ENCODE results near the gene CA5A. TPM values are rescaled to one million over a fixed set of nuclear protein-coding genes. Genes with fewer than 3 reads are reported as not detected.
"Not testable (repeated sequence)": the region's sequence is repeated elsewhere in the genome, so short reads cannot be mapped to it uniquely, and the experiment has no call there.

The CA5A gene
- total RNA-seq, 1 experiment from 2014 or later = not detected

DNA sequence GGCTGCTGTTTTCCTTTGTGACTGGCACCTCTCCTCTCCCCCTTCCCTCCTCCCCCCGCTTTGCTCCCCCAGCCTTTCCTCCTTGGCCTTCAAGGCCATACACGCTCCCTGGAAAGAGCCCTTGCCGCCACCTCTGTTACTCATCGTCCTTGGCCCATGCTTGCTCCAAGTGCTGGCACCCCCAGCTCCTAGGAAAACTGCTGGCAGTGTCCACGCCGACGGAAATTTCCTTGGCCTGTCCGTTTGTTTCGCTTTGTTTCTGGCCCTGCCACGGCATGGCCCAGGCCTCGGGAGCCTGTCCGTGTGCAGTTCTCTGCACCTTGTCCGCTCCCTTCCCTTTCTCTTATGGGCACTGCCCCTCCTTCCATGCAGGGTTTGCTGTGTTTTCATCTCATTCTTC lies 18.0 kb downstream of the CA5A start:
- Mint-ChIP-seq H3K4me3 (ENCODE audit: unreplicated experiment) (no peak overlapping the region), H3K27ac (ENCODE audit: low read depth, unreplicated experiment) (no peak overlapping the region), H3K27me3 (ENCODE audit: insufficient read depth, unreplicated experiment) (peaks cover 16% of the 10 kb centered on the region), H3K4me1 (ENCODE audit: insufficient read depth, unreplicated experiment) (no peaks in the 10 kb centered on the region), H3K9me3 (ENCODE audit: unreplicated experiment) (no peaks in the 10 kb centered on the region), H3K36me3 (ENCODE audit: insufficient read depth, unreplicated experiment) (no peaks in the 10 kb centered on the region)
- ChIA-PET CTCF (no interaction called here), POLR2A (interaction anchor here (0.6 kb wide), 1 partner anchor 32 kb away, joined by 3 read pairs; no protein-coding TSS in a partner anchor)
- intact Hi-C loops (cut with micrococcal nuclease) = no loop called here
- no TSS peak for BruUV-seq (replicated peaks)
- TF ChIP-seq, protein P1, sequence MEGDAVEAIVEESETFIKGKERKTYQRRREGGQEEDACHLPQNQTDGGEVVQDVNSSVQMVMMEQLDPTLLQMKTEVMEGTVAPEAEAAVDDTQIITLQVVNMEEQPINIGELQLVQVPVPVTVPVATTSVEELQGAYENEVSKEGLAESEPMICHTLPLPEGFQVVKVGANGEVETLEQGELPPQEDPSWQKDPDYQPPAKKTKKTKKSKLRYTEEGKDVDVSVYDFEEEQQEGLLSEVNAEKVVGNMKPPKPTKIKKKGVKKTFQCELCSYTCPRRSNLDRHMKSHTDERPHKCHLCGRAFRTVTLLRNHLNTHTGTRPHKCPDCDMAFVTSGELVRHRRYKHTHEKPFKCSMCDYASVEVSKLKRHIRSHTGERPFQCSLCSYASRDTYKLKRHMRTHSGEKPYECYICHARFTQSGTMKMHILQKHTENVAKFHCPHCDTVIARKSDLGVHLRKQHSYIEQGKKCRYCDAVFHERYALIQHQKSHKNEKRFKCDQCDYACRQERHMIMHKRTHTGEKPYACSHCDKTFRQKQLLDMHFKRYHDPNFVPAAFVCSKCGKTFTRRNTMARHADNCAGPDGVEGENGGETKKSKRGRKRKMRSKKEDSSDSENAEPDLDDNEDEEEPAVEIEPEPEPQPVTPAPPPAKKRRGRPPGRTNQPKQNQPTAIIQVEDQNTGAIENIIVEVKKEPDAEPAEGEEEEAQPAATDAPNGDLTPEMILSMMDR (IDR thresholded peaks at IDR 0.05; ENCODE audit: unreplicated experiment) = no peak
- DNase-seq (ENCODE audit: unreplicated experiment) = no peak

DNA sequence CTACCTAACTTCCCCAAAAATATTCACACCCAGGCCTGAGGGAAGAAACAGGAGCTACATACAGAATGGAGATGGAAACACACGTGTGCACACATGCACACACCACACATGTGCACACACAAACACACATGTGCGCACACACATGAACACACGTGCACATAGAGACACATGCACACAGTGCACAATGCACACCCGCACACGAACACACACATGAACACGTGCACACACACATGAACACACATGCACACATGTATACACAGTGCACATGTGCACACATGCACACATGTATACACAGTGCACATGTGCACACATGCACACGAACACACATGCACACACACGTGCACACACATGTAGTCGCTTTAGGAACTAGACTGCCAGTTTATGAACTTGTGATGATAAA lies 18.8 kb downstream of the CA5A start:
- H3K4me1 Mint-ChIP-seq (ENCODE audit: insufficient read depth, unreplicated experiment) = no peaks in the 10 kb centered on the region
- H3K9me3 Mint-ChIP-seq (ENCODE audit: unreplicated experiment) = no peaks in the 10 kb centered on the region
- peaks cover 23% of the 10 kb centered on the region for H3K27me3 Mint-ChIP-seq (ENCODE audit: insufficient read depth, unreplicated experiment)
- ChIA-PET POLR2A (no interaction called here), CTCF (interaction anchor here (0.6 kb wide), 1 partner anchor 76 kb away, joined by 4 read pairs; no protein-coding TSS in a partner anchor)
- no peak overlapping the region for H3K27ac Mint-ChIP-seq (ENCODE audit: low read depth, unreplicated experiment)
- no TSS peak for BruUV-seq (replicated peaks)
- TF ChIP-seq, protein P1 (IDR thresholded peaks at IDR 0.05; ENCODE audit: unreplicated experiment) = no peak
- no peak overlapping the region for H3K4me3 Mint-ChIP-seq (ENCODE audit: unreplicated experiment)
- no peaks in the 10 kb centered on the region for H3K36me3 Mint-ChIP-seq (ENCODE audit: insufficient read depth, unreplicated experiment)
- intact Hi-C loops (cut with micrococcal nuclease) = no loop called here
- DNase-seq (ENCODE audit: unreplicated experiment) = no peak

DNA sequence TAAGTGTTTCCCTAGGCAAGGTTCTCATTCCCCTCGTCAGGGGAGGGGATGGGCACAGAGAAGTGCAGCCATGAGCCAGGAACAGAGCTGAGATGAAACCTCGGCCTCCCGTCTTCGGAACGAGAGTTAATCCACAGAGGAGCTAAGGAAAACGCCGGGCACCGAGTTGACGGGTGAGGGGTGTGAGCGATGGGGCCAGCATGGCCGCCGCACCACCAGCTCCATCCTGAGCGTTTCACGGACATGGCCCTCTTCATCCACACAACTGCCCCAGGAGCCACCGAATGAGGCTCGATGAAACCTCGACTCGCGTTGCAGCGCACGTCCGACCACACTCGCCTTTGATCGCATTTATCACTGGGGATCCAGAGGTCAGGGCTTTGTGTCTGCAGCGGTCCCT lies 21.5 kb downstream of the CA5A start:
- no peak overlapping the region for H3K4me3 Mint-ChIP-seq (ENCODE audit: unreplicated experiment)
- ChIA-PET POLR2A (no interaction called here), CTCF (interaction anchor here (0.6 to 0.9 kb wide), 3 partner anchors 14 to 537 kb away, joined by 3 to 4 read pairs (median 3); no protein-coding TSS in a partner anchor)
- intact Hi-C loops (cut with micrococcal nuclease) = no loop called here
- no peak for DNase-seq (ENCODE audit: unreplicated experiment)
- H3K36me3 Mint-ChIP-seq (ENCODE audit: insufficient read depth, unreplicated experiment) = no peaks in the 10 kb centered on the region
- H3K9me3 Mint-ChIP-seq (ENCODE audit: unreplicated experiment) = no peaks in the 10 kb centered on the region
- peaks cover 23% of the 10 kb centered on the region for H3K27me3 Mint-ChIP-seq (ENCODE audit: insufficient read depth, unreplicated experiment)
- H3K27ac Mint-ChIP-seq (ENCODE audit: low read depth, unreplicated experiment) = no peak overlapping the region
- no peaks in the 10 kb centered on the region for H3K4me1 Mint-ChIP-seq (ENCODE audit: insufficient read depth, unreplicated experiment)
- TF ChIP-seq, protein P1 (IDR thresholded peaks at IDR 0.05; ENCODE audit: unreplicated experiment) = no peak
- BruUV-seq (replicated peaks) = no TSS peak

DNA sequence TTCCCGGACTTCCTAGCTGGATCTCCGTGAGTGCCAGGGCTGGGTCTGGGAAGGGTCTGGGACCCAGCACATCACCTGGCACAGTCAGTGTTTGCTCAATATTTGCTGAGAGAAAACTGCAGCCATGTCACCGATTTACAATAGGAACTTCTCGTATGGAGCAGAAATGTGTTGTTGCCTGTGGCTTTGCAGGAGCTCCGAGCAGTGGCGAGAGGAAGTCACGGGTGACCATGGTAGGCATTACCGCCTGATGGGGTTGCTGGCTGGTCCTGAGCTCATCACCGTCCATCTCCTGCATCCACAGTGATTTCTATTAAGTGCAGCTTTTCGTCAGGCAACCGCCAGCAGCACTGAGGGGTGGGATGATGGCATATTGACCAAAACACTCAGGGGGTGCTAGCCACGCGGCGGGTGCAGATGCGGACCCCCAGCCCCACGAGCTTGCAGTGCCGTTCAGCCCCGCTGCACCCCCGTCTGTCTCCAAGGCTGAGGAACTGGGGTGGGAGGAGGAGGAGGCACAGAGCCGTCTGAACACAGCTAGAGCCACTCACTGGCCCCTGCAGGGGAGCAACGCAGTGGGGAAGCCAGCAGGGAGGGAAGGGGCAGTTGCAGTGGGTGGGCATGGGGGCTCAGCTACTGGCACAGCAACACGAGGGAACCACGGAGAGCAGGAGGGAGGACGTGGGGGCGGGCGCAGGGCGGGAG lies 22.2 kb downstream of the CA5A start:
- peaks cover 27% of the 10 kb centered on the region for H3K27me3 Mint-ChIP-seq (ENCODE audit: insufficient read depth, unreplicated experiment)
- CTCF ChIA-PET = interaction anchor here (0.6 to 0.9 kb wide), 3 partner anchors 13 to 145 kb away, joined by 3 read pairs; no protein-coding TSS in a partner anchor
- BruUV-seq (replicated peaks); DNase-seq (ENCODE audit: unreplicated experiment); H3K9me3 Mint-ChIP-seq (ENCODE audit: unreplicated experiment); H3K4me3 Mint-ChIP-seq (ENCODE audit: unreplicated experiment); H3K27ac Mint-ChIP-seq (ENCODE audit: low read depth, unreplicated experiment); H3K36me3 Mint-ChIP-seq (ENCODE audit: insufficient read depth, unreplicated experiment); intact Hi-C loops (cut with micrococcal nuclease); POLR2A ChIA-PET; H3K4me1 Mint-ChIP-seq (ENCODE audit: insufficient read depth, unreplicated experiment): not testable (repeated sequence)

DNA sequence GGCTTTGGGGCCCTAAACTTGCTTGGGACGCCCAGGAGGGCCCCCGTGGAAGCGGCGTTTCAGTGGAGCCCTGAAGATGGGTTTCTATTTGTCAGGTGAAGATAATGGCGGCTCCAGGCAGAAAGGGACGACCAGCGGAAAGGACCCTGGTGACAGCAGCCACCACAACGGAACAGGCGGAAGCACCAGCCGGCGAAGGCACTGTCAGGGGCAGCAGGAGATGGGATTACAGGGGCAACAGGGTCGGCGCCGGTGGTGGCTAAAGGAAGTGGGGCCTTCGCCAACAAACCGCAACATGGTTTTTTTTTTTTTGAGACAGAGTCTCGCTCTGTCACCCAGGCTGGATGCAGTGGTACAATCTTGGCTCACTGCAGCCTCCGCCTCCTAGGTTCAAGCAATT lies 23.6 kb downstream of the CA5A start:
- H3K36me3 Mint-ChIP-seq (ENCODE audit: insufficient read depth, unreplicated experiment); CTCF ChIA-PET: not testable (repeated sequence)
- peaks cover 33% of the 10 kb centered on the region for H3K27me3 Mint-ChIP-seq (ENCODE audit: insufficient read depth, unreplicated experiment)

DNA sequence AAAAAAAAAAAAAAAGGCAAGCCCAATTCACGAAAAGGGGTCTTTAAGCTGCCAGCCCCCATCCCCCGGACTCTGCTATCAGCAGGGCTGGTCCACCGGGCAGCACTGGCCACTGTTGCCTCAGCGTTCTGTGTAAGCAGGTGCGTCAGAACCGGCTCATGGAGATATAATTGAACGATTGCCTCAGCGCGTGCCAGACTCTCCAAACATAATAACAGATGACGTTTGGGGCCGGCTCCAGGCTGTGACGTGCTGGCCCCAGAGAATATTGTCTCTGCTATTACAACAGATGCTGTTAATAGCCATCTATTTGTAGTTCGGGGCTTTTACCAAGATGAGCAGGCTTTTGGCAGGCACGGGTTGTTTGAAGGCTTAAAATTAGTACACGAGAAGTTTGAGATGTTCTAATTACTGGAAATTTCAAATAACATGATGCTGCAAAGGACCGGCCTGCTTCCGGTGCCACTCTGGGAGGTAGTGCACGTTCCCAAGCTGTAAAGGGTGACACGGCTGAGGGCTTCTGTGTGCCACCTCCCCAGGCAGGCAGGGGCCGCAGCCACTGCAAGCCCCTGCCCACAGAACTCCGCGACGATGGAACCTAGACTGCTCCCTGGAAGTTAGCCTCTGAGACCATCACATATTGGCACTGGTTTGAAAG lies 25.1 kb downstream of the CA5A start:
- H3K4me1 Mint-ChIP-seq (ENCODE audit: insufficient read depth, unreplicated experiment); intact Hi-C loops (cut with micrococcal nuclease); H3K4me3 Mint-ChIP-seq (ENCODE audit: unreplicated experiment); BruUV-seq (replicated peaks); POLR2A ChIA-PET; H3K36me3 Mint-ChIP-seq (ENCODE audit: insufficient read depth, unreplicated experiment); DNase-seq (ENCODE audit: unreplicated experiment); H3K27ac Mint-ChIP-seq (ENCODE audit: low read depth, unreplicated experiment); H3K9me3 Mint-ChIP-seq (ENCODE audit: unreplicated experiment): not testable (repeated sequence)
- peaks cover 33% of the 10 kb centered on the region for H3K27me3 Mint-ChIP-seq (ENCODE audit: insufficient read depth, unreplicated experiment)
- CTCF ChIA-PET = interaction anchor here (0.6 to 1.5 kb wide), 3 partner anchors 22 to 448 kb away, joined by 3 to 4 read pairs (median 3); no protein-coding TSS in a partner anchor

More for the DNA sequence above, 23.6 kb downstream of the CA5A start:
- POLR2A ChIA-PET; H3K4me3 Mint-ChIP-seq (ENCODE audit: unreplicated experiment); H3K27ac Mint-ChIP-seq (ENCODE audit: low read depth, unreplicated experiment); BruUV-seq (replicated peaks); intact Hi-C loops (cut with micrococcal nuclease); H3K9me3 Mint-ChIP-seq (ENCODE audit: unreplicated experiment); DNase-seq (ENCODE audit: unreplicated experiment); H3K4me1 Mint-ChIP-seq (ENCODE audit: insufficient read depth, unreplicated experiment): not testable (repeated sequence)

Measured in MCF 10A (cell line).